Ishikawa (cell line): Measurements from ENCODE around the gene NR3C1.

Source experiments
- CEBPB ChIP-seq: IDR thresholded peaks from 2 replicates; pipeline ENCODE4 v1.6.1; 2012
- CREB1 ChIP-seq: IDR thresholded peaks from 2 replicates; pipeline ENCODE4 v1.6.1; 2012; ENCODE audit warnings: low read depth
- EGR1 ChIP-seq: IDR thresholded peaks from 2 replicates; pipeline ENCODE4 v1.6.1; 2012
- EP300 ChIP-seq: IDR thresholded peaks from 2 replicates; pipeline ENCODE4 v1.6.1; 2012; ENCODE audit warnings: borderline replicate concordance
- FOXM1 ChIP-seq: IDR thresholded peaks from 2 replicates; pipeline ENCODE4 v1.6.1; 2012; ENCODE audit warnings: low read depth, borderline replicate concordance
- NFIC ChIP-seq: IDR thresholded peaks from 2 replicates; pipeline ENCODE4 v1.6.1; 2012
- RAD21 ChIP-seq: IDR thresholded peaks from 2 replicates; pipeline ENCODE4 v1.6.1; 2012; ENCODE audit warnings: low read depth
- TAF1 ChIP-seq: IDR thresholded peaks from 2 replicates; pipeline ENCODE4 v1.6.1; 2012; ENCODE audit warnings: low read depth, mild to moderate bottlenecking
- TCF12 ChIP-seq: IDR thresholded peaks from 2 replicates; pipeline ENCODE4 v1.6.1; 2012; ENCODE audit warnings: low read depth
- TEAD4 ChIP-seq: IDR thresholded peaks from 2 replicates; pipeline ENCODE4 v1.6.1; 2012
- YY1 ChIP-seq: IDR thresholded peaks from 2 replicates; pipeline ENCODE4 v1.6.1; 2012; ENCODE audit warnings: low read depth
- ZBTB7A ChIP-seq: IDR thresholded peaks from 2 replicates; pipeline ENCODE4 v1.6.1; 2012; ENCODE audit warnings: low read depth
- TF ChIP-seq, protein P1 (sequence below): IDR thresholded peaks from 2 replicates; pipeline ENCODE4 v1.6.1; 2012
- TF ChIP-seq, protein P2 (sequence below): IDR thresholded peaks from 2 replicates; pipeline ENCODE4 v1.6.1; 2012; ENCODE audit warnings: low read depth, mild to moderate bottlenecking
- TF ChIP-seq, protein P3 (sequence below): IDR thresholded peaks from 2 replicates; pipeline ENCODE4 v1.6.1; 2012

The NR3C1 gene

DNA sequence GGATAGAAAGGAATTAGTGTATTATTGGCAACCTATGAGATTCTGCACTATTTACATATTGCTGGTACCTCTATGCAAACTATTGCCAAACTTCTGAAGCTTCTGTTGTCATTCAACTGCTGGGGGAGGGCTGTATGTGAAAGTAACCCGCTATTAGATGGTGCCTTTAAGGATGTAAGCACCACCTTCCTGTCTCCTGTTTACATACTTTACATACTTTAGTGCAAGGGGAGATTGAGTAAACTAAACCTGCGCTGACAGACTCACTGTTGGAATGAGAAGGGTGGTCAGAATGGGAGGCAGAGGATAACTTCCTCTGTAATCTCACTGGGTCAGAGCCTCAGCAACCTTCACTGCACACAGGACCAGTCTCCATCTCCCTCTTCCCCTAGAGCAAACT lies 123.8 kb downstream of the NR3C1 start:
- TF ChIP-seq RAD21 = no peak

DNA sequence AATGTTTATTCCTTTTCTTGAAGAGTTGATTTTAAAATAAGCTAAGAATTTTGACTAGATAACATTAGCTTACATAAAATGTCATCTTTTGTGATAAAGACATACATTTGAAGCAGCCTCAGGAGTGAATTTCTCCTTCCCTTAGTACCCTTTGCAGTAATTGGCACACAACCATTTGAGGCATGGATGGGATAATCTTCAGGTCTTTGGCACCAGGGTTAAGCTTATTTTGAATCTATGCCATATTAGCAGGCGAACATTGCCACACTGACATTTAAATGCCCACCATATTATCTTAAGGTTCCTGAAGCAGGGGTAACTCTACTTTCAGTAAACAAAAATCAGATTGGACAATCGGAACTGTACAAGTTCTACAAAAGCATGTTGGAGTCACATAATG lies 126.0 kb downstream of the NR3C1 start:
- TF ChIP-seq TAF1 (no peak), TEAD4 (no peak), CEBPB (no peak), CREB1 (no peak), NFIC (no peak), FOXM1 (no peak), YY1 (no peak), RAD21 (no peak), TCF12 (no peak)
- TF ChIP-seq, protein P1, sequence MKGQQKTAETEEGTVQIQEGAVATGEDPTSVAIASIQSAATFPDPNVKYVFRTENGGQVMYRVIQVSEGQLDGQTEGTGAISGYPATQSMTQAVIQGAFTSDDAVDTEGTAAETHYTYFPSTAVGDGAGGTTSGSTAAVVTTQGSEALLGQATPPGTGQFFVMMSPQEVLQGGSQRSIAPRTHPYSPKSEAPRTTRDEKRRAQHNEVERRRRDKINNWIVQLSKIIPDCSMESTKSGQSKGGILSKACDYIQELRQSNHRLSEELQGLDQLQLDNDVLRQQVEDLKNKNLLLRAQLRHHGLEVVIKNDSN = no peak
- TF ChIP-seq, protein P2, sequence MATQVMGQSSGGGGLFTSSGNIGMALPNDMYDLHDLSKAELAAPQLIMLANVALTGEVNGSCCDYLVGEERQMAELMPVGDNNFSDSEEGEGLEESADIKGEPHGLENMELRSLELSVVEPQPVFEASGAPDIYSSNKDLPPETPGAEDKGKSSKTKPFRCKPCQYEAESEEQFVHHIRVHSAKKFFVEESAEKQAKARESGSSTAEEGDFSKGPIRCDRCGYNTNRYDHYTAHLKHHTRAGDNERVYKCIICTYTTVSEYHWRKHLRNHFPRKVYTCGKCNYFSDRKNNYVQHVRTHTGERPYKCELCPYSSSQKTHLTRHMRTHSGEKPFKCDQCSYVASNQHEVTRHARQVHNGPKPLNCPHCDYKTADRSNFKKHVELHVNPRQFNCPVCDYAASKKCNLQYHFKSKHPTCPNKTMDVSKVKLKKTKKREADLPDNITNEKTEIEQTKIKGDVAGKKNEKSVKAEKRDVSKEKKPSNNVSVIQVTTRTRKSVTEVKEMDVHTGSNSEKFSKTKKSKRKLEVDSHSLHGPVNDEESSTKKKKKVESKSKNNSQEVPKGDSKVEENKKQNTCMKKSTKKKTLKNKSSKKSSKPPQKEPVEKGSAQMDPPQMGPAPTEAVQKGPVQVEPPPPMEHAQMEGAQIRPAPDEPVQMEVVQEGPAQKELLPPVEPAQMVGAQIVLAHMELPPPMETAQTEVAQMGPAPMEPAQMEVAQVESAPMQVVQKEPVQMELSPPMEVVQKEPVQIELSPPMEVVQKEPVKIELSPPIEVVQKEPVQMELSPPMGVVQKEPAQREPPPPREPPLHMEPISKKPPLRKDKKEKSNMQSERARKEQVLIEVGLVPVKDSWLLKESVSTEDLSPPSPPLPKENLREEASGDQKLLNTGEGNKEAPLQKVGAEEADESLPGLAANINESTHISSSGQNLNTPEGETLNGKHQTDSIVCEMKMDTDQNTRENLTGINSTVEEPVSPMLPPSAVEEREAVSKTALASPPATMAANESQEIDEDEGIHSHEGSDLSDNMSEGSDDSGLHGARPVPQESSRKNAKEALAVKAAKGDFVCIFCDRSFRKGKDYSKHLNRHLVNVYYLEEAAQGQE = no peak
- TF ChIP-seq, protein P3, sequence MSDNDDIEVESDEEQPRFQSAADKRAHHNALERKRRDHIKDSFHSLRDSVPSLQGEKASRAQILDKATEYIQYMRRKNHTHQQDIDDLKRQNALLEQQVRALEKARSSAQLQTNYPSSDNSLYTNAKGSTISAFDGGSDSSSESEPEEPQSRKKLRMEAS = no peak

DNA sequence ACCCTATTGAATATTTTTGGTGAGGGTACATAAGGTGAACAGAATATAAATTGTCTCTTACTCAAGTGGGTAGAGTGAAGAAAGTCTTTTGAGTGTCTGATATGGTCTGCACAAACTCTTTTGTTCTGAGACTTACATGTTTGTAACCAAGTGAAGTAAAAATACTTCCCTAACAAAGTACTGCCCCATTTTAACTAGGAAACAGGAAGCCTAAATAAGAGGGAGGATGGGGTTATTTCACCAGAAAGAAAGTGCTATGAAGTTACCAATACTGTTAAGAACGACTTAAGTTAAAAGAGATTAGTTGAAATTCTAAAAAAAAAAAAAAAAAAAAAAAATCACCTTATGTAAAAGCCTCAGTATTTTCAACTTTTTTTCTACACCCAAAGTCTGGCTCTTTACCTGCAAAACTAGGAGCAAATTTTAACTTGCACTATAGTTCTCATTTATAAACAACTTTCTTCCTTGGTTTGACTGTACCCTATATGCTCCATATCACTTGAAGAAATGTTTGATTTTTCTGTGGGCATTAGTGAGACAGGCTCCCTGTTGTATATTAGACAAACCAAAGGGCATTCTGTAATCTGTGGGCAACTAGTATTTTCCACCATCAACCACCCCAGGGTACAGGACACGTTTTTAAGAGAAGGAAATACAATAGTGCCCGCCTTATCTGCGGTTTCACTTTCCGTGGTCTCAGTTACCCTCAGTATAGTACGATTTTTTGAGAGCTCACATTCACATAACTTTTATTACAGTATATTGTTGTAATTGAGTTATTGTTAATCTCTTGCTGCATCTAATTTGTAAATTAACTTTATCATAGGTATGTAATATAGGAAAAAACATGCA lies 127.7 kb downstream of the NR3C1 start:
- TF ChIP-seq CEBPB (no peak), EP300 (no peak), CREB1 (no peak), TCF12 (no peak), RAD21 (no peak), EGR1 (no peak), TAF1 (no peak), YY1 (no peak), NFIC (no peak), FOXM1 (no peak), TEAD4 (no peak), ZBTB7A (no peak)
- TF ChIP-seq, protein P2 = no peak
- TF ChIP-seq, protein P3 = no peak
- TF ChIP-seq, protein P1 = no peak

DNA sequence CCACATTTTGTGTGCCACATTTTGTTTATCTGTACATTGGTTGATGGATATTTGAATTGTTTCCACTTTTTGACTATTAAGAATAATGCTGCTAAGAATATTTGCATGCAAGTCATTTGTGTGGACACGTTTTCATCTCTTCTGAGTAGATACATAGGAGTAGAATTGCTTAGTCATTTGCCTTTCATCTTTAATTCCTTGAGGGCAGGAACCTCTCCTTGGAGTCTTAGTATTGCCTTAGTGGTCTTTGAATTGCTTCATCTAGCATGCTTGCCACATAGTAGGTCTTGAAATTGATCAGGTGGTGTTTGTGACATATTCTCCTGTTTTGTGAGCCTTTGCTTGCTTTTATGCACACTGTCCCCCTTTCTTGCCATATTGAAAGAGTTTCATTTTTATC lies 128.5 kb downstream of the NR3C1 start:
- no peak for TF ChIP-seq NFIC
- TF ChIP-seq RAD21 = no peak
- TF ChIP-seq, protein P2 = no peak
- no peak for TF ChIP-seq EGR1
- TF ChIP-seq, protein P3 = no peak
- no peak for TF ChIP-seq FOXM1
- TF ChIP-seq ZBTB7A = no peak
